H54 (cell line): Measurements from ENCODE around the gene CDK14.
A peak's percentile ranks its signal among the peaks of the same experiment; 100 is the strongest.

Experiments
- DNase-seq: peaks from one replicate; pipeline ENCODE4 v3.0.0; 2011; ENCODE audit warnings: low spot score, mixed read lengths; ENCODE audit not compliant: insufficient read length
- FAIRE-seq: peaks from 3 replicates; lab custom pipeline; 2011; peaks lifted over from hg19 to GRCh38; lab: Jason Lieb, UNC
- POLR2A ChIP-seq: IDR thresholded peaks from 2 replicates; pipeline ENCODE4 v1.6.1; 2011; ENCODE audit warnings: low read depth, mild to moderate bottlenecking, low read length

CDK14 gene

DNA sequence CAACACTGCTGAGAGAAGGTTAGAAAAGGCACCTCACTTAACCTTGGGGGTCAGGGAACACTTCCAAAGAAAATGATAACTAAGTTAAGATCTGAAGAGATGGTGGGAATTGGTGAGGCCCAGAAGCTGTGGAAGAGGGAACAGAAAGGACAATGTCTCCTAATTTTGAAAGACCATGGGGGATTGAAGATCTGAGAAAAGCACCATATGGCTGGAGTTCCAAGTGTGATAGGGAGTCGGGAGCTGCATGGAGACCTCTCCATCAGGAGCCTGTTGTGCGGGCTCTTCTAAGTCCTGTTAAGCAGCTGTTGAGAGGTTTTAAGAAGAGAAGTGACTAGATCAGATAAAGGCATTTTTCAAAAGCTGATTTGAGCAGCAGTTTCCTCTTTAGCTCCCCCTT, 254.3 kb downstream of the CDK14 start:
- no peak for TF ChIP-seq POLR2A
- no peak for DNase-seq
- FAIRE-seq: no peak

DNA sequence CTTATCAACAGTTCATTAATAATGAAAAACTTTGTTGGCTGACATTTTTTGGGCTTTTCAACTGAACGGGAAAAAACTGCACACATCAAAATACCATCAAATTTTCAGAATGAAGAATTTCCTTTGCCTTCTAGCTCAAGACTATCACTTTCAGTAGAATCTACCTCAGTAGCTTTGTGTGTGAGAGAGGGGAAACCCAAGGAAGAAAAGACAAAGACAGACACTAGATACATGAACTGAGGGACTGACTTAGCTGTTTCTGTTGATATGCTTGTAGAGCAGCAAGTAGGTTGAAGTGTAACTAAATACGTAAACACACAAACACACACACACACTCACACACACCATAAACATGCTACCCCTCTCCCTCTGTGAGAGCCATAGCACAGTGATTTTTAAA, 257.1 kb downstream of the CDK14 start:
- DNase-seq: no peak
- FAIRE-seq: no peak

DNA sequence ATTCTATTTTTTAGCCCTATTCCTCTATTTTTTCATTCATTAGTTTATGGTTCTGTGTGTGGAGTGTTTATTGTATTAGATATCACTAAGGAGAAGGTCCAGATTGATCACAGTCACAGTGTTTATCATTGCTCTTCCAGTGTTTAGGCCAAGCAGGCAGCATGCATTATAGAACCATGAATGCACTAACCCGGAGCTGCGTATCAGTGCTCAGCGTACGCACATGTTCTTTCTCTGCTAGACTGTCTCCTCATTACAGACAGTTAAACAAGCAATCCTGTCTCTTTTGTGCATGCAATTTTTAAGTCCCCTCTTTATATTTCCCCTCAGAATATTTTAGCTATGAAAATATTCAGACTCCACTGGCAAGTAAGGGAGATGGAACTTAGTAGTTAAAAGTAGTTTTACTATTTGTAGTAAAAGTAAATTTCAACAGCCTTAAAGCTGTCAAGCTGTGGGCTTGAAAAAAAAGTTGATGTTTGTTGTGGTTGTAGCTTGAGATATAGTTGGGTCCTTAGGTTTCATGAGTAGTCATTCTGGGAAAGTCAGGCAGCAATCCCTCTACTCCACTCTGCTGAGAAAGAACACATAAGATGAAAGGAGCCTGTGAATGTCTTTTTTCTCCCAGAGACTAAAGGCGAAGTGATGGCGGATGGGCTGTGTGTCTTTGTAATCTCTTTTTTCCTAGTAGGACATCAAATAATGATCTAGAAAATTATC, 260.4 kb downstream of the CDK14 start:
- DNase-seq (no peak), FAIRE-seq (no peak)
- TF ChIP-seq POLR2A: no peak

More for the DNA sequence above, 257.1 kb downstream of the CDK14 start:
- no peak for TF ChIP-seq POLR2A

DNA sequence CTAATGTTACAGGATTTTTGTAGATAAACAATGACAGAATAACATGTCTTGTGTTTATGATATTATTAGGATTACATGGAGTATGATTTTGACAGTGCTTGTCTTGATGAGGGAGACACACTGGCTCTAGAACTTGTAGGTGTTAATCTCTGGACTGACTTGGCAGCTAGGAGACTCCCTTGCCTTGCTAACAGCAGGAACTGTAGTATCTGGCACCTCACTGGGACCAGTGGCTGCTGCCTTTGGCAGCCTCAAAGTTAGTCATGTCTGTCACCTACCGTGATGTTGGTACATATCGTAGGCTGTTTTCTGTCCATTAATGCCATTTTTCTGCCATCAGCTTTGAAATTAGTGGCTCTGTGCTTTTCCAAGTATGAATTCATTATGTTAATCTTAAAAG, 261.5 kb downstream of the CDK14 start:
- DNase-seq (no peak), FAIRE-seq (no peak)
- no peak for TF ChIP-seq POLR2A

DNA sequence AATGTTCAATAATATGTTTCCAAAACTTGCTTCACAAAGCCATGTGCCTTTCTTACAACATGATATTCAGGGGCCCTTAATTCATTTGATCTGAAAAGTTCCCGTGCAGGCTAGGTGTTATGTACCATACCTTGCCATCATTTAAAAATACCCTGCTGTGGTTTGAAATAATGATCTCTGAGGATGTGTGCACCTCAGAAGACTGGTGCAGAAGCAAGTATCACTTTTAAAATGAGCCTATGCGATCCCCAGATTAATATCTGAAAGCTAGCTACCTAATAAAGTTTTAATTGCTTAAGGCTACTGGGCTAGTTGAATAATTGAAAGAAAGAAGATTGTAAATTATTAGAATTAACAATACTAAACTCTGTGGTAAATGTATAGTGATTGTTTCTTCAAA, 262.4 kb downstream of the CDK14 start:
- DNase-seq (no peak), FAIRE-seq (no peak)
- no peak for TF ChIP-seq POLR2A

DNA sequence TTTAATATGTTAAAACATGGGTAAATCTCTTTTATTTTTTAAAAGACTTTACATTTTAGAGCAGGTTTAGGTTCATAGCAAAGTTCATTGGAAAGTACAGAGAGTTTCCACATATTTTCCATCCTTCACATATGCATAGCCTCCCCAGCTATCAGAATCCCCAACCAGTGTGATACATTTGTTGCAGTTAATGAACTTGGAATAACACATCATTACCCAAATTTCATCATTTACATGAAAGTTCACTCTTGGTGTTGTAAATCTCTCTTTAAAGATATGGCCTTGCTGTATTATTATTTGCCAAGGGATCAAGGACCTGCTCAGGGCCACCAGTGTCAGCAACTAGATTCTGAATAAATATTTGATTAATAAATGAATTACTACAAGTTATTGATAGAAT, 263.4 kb downstream of the CDK14 start:
- DNase-seq (no peak), FAIRE-seq (no peak)
- no peak for TF ChIP-seq POLR2A

DNA sequence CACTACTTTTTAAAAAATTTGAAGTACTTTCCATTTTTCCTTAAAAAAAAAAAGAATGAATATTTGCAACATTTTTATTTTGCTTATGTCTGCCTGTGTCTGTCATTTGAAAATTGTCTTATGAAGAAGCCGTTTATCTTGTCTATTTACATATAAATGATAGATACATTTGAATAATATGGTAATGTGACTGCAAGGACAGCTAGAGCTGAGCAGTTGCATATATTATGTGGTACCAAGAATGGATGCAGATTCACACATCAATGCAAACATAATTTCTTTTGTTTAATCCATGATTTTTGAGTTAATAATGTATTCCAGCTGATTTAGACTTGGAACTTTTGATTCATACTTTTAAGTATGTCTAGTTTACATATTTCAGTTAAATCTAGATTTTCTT, 268.0 kb downstream of the CDK14 start:
- no peak for FAIRE-seq

DNA sequence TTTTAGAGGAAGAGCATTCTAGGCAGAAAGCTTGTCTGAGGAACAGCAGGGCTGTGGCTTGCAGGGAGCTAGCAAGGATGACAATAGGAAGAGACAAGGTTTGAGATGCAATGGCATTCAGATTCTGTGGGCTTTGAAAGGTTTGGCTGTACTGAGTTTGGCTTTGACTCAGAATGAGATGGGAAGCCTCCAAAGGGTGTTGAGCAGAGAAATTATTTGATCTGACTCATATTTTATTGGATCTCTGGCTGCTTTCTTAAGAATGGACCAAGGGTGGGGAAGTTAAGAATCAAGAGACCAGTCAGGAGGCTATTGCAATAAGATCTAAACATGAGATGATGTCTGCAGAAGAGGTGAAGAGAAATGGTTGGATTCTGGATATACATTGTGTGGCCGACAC, 273.2 kb downstream of the CDK14 start:
- FAIRE-seq: no peak
- no peak for DNase-seq
- TF ChIP-seq POLR2A: no peak

More for the DNA sequence above, 268.0 kb downstream of the CDK14 start:
- no peak for TF ChIP-seq POLR2A
- no peak for DNase-seq

DNA sequence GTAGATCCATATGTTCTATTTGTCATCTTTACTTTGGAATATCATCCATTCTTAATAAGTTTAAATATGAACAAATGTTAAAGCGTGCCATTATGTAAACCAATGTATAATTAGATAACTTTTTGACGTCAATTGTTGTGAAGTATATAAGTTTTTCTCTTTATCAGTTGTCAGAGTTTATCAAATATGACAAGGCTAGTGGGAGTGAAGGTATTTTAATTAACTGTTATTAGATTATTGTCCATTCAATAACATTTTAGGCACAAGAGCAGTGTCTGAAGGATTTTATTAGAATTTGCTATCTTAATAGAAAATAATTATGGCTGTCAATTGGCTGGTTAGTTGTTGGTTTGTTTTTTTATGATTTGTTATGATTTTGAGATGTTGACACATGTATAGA, 280.6 kb downstream of the CDK14 start:
- DNase-seq: no peak
- TF ChIP-seq POLR2A: no peak
- no peak for FAIRE-seq

DNA sequence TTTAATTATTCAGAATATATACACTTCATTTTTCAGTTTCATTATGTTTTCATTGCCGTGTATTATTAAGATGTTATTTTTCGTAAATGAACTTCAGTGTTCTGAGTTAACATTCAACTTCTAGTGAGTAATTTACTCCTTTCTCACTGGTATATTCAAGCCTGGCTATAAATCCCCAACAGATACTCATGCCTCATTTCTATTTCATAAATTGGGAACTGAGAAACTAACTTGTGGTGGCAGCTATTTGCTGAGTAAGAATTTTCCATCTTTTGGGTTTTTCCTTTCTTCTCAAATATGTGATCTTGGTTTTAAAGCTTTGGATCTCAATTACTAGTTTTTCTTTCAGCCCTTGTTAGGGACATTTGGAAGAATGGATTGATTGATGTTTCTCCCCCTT, 281.1 kb downstream of the CDK14 start:
- no peak for TF ChIP-seq POLR2A
- FAIRE-seq: no peak
- no peak for DNase-seq

DNA sequence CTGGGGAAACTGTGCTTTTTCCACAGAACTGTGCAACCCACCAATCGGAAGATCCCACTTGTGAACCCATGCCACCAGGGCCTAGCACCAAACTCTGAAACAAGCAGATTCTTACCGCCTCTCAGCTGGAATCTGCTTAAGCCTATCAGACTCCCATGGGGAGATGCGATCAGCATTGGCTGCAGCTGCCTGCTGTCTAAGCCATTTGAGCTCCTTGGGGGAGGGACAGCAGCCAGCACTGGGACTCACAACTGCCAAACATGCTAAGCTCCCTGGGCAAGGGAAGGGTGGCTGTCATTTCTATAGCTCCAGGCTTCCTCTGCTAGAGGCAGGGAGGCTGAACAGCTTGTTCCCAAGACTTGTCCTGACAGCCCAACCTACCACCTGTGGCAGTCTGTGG, 283.8 kb downstream of the CDK14 start:
- TF ChIP-seq POLR2A: no peak
- FAIRE-seq (no peak), DNase-seq (no peak)

DNA sequence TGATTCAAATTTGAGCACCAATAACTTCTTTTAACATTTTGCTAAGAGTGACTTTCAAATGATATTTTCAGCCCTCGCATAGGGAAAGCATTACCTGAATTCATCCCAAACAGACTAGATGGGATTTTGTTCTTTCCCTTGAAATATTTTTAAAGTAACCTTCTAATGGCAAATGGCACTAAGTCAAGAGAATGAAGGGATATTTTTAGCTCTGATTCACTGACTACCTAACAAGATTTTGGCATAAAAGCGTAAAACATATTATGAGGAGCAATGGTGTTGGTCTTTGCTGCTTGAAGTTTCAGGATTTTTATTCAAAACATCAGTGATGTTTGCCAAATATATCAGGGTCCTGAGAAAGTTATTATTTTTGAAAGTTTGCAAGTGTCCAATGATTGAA, 290.3 kb downstream of the CDK14 start:
- no peak for DNase-seq
- no peak for FAIRE-seq
- no peak for TF ChIP-seq POLR2A

DNA sequence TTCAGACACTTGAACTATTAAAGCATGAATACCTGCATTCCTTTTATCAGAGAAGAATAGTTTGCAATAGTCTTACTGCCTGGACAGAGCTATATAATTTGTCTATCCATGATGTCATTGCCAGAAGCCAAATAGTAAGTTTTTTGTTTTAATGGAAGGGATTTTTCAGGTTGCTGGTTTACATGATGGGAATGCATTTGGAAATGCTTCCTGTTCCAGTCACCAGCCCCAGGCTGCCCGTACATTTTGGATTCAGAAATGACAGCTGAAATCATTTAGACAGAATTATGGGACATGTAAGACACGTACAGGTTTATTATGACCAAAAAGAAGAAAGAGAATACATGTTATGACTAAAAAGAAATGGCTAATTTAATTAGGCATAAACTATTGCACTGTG, 293.1 kb downstream of the CDK14 start:
- FAIRE-seq: no peak
- DNase-seq: no peak
- no peak for TF ChIP-seq POLR2A

DNA sequence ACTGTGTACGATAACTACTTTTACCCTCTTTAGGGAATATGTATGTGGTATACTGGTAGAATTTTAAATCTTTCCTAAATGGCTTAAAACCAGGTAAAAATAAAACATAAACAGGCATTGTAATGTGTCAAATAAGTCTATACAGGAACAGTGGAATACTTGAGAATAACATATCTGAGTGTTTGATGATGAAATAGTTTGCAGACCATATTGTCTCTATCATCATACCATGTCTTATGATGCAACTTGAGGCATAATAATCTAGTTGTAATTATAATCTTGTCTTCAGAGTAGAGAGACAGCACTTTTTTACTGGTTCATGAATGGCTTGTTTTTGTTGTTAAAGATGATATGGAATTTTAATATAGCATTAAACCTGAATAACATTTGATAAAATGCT, 293.5 kb downstream of the CDK14 start:
- TF ChIP-seq POLR2A: no peak
- DNase-seq (no peak), FAIRE-seq (peak; percentile 15)

DNA sequence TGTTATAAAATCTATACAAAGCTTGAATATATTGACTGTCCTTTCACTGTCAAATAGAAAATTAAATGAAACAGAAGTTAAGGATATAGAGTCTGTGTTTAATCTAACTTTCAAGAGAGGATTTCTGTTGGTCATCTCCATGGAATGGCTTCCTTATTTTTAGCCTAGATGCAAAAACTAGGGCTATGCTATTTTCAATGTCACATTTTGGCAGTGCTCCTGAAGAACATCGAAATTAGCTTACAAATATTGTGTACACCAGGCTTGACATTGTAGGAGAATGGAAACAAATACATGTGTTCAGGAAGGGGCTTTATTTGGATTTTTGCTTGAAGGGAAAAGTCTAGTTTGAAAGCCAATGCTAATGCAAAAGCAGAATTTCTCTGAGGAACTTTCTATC, 295.4 kb downstream of the CDK14 start:
- FAIRE-seq: peak; percentile 38
- DNase-seq: no peak
- TF ChIP-seq POLR2A: no peak
